ENCODE results near the gene SYPL1.

- TF ChIP-seq CTCF (IDR thresholded peaks at IDR 0.05; ENCODE audit: low read depth, low read length) (no peak), MYC (IDR thresholded peaks at IDR 0.05; ENCODE audit: low read depth, low read length) (no peak), POLR2A (IDR thresholded peaks at IDR 0.05; ENCODE audit: extremely low read depth, insufficient read length) (no peak)
Measured at GRCh38 chr7:106068986-106069385, 43.1 kb downstream of the SYPL1 start.
